Stimulated activated naive CD4-positive, alpha-beta T cell (primary cell): ENCODE measurements around the gene GADD45GIP1.
"Not testable (repeated sequence)": the region's sequence is repeated elsewhere in the genome, so short reads cannot be mapped to it uniquely, and the experiment has no call there.

ENCODE experiments used
- DNase-seq, 6 experiments: peaks; one replicate each; lab custom pipeline; 2025; lab: John Stamatoyannopoulos, UW

GADD45GIP1 gene

GRCh38 chr19:12987781-12988180, 30.8 kb upstream of the GADD45GIP1 start:
- DNase-seq, result no peak

- no peak for DNase-seq
Observed at GRCh38 chr19:12987190-12987589, 30.2 kb upstream of the GADD45GIP1 start.

GRCh38 chr19:12986726-12987125, 29.7 kb upstream of the GADD45GIP1 start:
- no peak for DNase-seq

- no peak for DNase-seq
Observed at GRCh38 chr19:12985049-12985776, 28.2 kb upstream of the GADD45GIP1 start.

- DNase-seq, result no peak
Observed at GRCh38 chr19:12984683-12985048, 27.6 kb upstream of the GADD45GIP1 start.

GRCh38 chr19:12984143-12984627, 27.2 kb upstream of the GADD45GIP1 start:
- no peak for DNase-seq

GRCh38 chr19:12983542-12984142, 26.6 kb upstream of the GADD45GIP1 start:
- peak; percentile 63 to 88 (median 76) for DNase-seq

GRCh38 chr19:12983091-12983490, 26.1 kb upstream of the GADD45GIP1 start:
- no peak for DNase-seq

GRCh38 chr19:12982648-12983047, 25.6 kb upstream of the GADD45GIP1 start:
- no peak for DNase-seq

GRCh38 chr19:12979974-12980373, 23.0 kb upstream of the GADD45GIP1 start:
- no peak for DNase-seq

GRCh38 chr19:12976109-12976508, 19.1 kb upstream of the GADD45GIP1 start:
- not testable (repeated sequence) for DNase-seq

- DNase-seq, result no peak
Observed at GRCh38 chr19:12975221-12975741, 18.3 kb upstream of the GADD45GIP1 start.

- no peak for DNase-seq
Observed at GRCh38 chr19:12974301-12975220, 17.5 kb upstream of the GADD45GIP1 start.

GRCh38 chr19:12973236-12973635, 16.2 kb upstream of the GADD45GIP1 start:
- no peak for DNase-seq

GRCh38 chr19:12970070-12970820, 13.2 kb upstream of the GADD45GIP1 start:
- DNase-seq, result no peak

GRCh38 chr19:12969292-12969988, 12.4 kb upstream of the GADD45GIP1 start, which contains the start of gene DAND5:
DAND5 (plus strand) TSS chr19:12969576; CDS start chr19:12969661, 85 bp downstream.
- no peak for DNase-seq

GRCh38 chr19:12967907-12968306, 10.9 kb upstream of the GADD45GIP1 start:
- no peak for DNase-seq

- no peak for DNase-seq
Observed at GRCh38 chr19:12965812-12966135, 8.8 kb upstream of the GADD45GIP1 start.

GRCh38 chr19:12965017-12965811, 8.2 kb upstream of the GADD45GIP1 start:
- peak; percentile 41 to 86 (median 74) for DNase-seq

GRCh38 chr19:12959481-12959880, 2.5 kb upstream of the GADD45GIP1 start:
- no peak for DNase-seq
